WTC11 (cell line): ENCODE results near the gene TRIP12. TPM values are rescaled to one million over a fixed set of nuclear protein-coding genes. Genes with fewer than 3 reads are reported as not detected.
"Not testable (repeated sequence)": the region's sequence is repeated elsewhere in the genome, so short reads cannot be mapped to it uniquely, and the experiment has no call there.

Experiments
- ATAC-seq: fragments of 200-7000 bp; cut with Tn5 transposase; 2 replicates; pipeline ENCODE4 v1.10.0; 2021; ENCODE audit warnings: mild to moderate bottlenecking, moderate library complexity
- CTCF ChIA-PET: fragments of 300-600 bp; sonication (Branson Sonifier 250); formaldehyde crosslinking; loops from one replicate; lab custom pipeline; 2021; ENCODE audit warnings: antibody characterized with exemption; lab: Charles Lee
- POLR2A ChIA-PET: fragments of 350-600 bp; sonication (Branson Sonifier 250); formaldehyde crosslinking; loops from one replicate; lab custom pipeline; 2021; ENCODE audit warnings: antibody characterized with exemption; lab: Charles Lee
- DNase-seq: peaks from one replicate; pipeline ENCODE4 v3.0.0; 2021; ENCODE audit warnings: low spot score
- H3K27ac Mint-ChIP-seq: 2 replicates; pipeline ENCODE4 v1.8.0; 2021; ENCODE audit warnings: mixed read lengths
- H3K27me3 Mint-ChIP-seq: 2 replicates; pipeline ENCODE4 v1.8.0; 2021; ENCODE audit warnings: low read depth, mild to moderate bottlenecking, moderate library complexity, mixed read lengths
- H3K36me3 Mint-ChIP-seq: 2 replicates; pipeline ENCODE4 v1.8.0; 2021; ENCODE audit warnings: mixed read lengths
- H3K4me1 Mint-ChIP-seq: 2 replicates; pipeline ENCODE4 v1.8.0; 2022; ENCODE audit warnings: mixed read lengths
- H3K4me3 Mint-ChIP-seq: 2 replicates; pipeline ENCODE4 v1.8.0; 2021; ENCODE audit warnings: mild to moderate bottlenecking, moderate library complexity, mixed read lengths
- H3K9me3 Mint-ChIP-seq: 2 replicates; pipeline ENCODE4 v1.8.0; 2021; ENCODE audit warnings: mixed read lengths
- ATF1 ChIP-seq: sonication (generic); formaldehyde crosslinking; IDR thresholded peaks from 2 replicates; pipeline ENCODE4 v1.8.1; 2023; ENCODE audit warnings: mild to moderate bottlenecking, moderate library complexity, missing genetic modification reagents
- ETV6 ChIP-seq: sonication (generic); formaldehyde crosslinking; IDR thresholded peaks from 2 replicates; pipeline ENCODE4 v1.8.1; 2022; ENCODE audit warnings: mild to moderate bottlenecking, missing genetic modification reagents
- FOXK1 ChIP-seq: sonication (generic); formaldehyde crosslinking; IDR thresholded peaks from 2 replicates; pipeline ENCODE4 v1.8.0; 2022; ENCODE audit warnings: mild to moderate bottlenecking, moderate library complexity, missing genetic modification reagents
- IRF2 ChIP-seq: sonication (generic); formaldehyde crosslinking; IDR thresholded peaks from 2 replicates; pipeline ENCODE4 v1.8.0; 2022; ENCODE audit warnings: low read depth, missing genetic modification reagents, borderline replicate concordance
- MXD4 ChIP-seq: fragments of 250-450 bp; sonication (Bioruptor Pico); IDR thresholded peaks from 2 replicates; pipeline ENCODE4 v1.8.0; 2021; ENCODE audit warnings: mild to moderate bottlenecking, moderate library complexity, borderline replicate concordance
- SMAD3 ChIP-seq: sonication (generic); formaldehyde crosslinking; IDR thresholded peaks from 2 replicates; pipeline ENCODE4 v1.8.0; 2022; ENCODE audit warnings: missing genetic modification reagents, mild to moderate bottlenecking, borderline replicate concordance
- SMAD4 ChIP-seq: sonication (generic); formaldehyde crosslinking; IDR thresholded peaks from 2 replicates; pipeline ENCODE4 v1.8.0; 2022; ENCODE audit warnings: mild to moderate bottlenecking, missing genetic modification reagents
- TEAD4 ChIP-seq: sonication (generic); formaldehyde crosslinking; IDR thresholded peaks from 2 replicates; pipeline ENCODE4 v1.8.0; 2022; ENCODE audit warnings: mild to moderate bottlenecking, missing genetic modification reagents
- ZBTB21 ChIP-seq: sonication (generic); formaldehyde crosslinking; IDR thresholded peaks from 2 replicates; pipeline ENCODE4 v1.8.1; 2023; ENCODE audit warnings: mild to moderate bottlenecking, missing genetic modification reagents, borderline replicate concordance
- ZNF138 ChIP-seq: sonication (generic); formaldehyde crosslinking; conservative IDR thresholded peaks from 2 replicates; pipeline ENCODE4 v1.8.1; 2022; ENCODE audit warnings: mild to moderate bottlenecking, moderate library complexity, missing genetic modification reagents
- ZNF396 ChIP-seq: fragments of 250-450 bp; sonication (Bioruptor Pico); IDR thresholded peaks from 2 replicates; pipeline ENCODE4 v1.8.0; 2021; ENCODE audit warnings: mild to moderate bottlenecking, moderate library complexity, borderline replicate concordance
- ZNF423 ChIP-seq: fragments of 250-450 bp; sonication (Bioruptor Pico); IDR thresholded peaks from 2 replicates; pipeline ENCODE4 v2.1.2; 2022; ENCODE audit warnings: mild to moderate bottlenecking, moderate library complexity
- total RNA-seq: library from RNA; stranded (reverse); gene quantifications from 3 replicates; pipeline ENCODE4 v1.2.3, GENCODE V29; 2021
- TF ChIP-seq, protein P1 (sequence below): sonication (generic); formaldehyde crosslinking; IDR thresholded peaks from 2 replicates; pipeline ENCODE4 v1.8.0; 2022; ENCODE audit warnings: mild to moderate bottlenecking, missing genetic modification reagents
- TF ChIP-seq, protein P2 (sequence below): sonication (generic); formaldehyde crosslinking; IDR thresholded peaks from 2 replicates; pipeline ENCODE4 v1.8.0; 2022; ENCODE audit warnings: missing genetic modification reagents
- TF ChIP-seq, protein P3 (sequence below): sonication (generic); formaldehyde crosslinking; IDR thresholded peaks from 2 replicates; pipeline ENCODE4 v1.8.1; 2023; ENCODE audit warnings: mild to moderate bottlenecking, missing genetic modification reagents, moderate library complexity
- TF ChIP-seq, protein P4 (sequence below): fragments of 250-450 bp; sonication (Bioruptor Pico); IDR thresholded peaks from 2 replicates; pipeline ENCODE4 v1.9.0; 2021; ENCODE audit warnings: moderate library complexity, mild to moderate bottlenecking, inconsistent platforms, borderline replicate concordance
- TF ChIP-seq, protein P5 (sequence below): sonication (generic); formaldehyde crosslinking; IDR thresholded peaks from 2 replicates; pipeline ENCODE4 v1.8.0; 2023; ENCODE audit warnings: missing genetic modification reagents, mild to moderate bottlenecking, borderline replicate concordance

The TRIP12 gene
- total RNA-seq, 1 experiment from 2014 or later = 149 TPM

DNA sequence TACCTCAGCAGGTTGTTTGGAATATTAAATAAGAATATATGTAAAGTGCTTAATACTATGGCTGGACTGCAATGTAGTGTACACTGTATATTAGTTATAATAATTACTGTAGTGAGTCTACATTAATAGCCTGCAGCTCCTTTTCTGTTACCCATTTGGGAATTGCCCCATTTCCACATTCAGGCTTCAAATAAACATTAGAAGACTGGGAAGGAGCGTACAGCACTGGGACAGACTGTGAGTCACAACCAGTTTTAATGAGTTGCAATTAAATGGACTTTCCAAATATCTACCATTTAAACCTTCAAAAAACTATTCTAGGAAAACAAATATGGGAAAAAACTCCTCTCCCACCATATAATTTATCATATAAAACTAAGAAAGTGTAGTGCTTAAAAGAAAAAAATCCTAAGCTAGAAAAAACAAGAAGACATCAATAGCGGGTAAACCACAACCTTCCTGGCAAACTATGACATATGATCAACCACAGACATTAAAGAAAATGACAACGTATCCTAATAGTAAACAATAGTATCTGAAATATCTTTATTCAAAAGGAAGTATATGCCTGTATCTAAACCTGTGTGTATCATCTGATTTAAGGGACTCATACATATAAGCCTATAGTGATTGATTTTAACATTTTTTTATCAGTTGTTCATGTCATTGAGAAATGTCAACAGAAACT, 86.1 kb downstream of the TRIP12 start:
- no peak for DNase-seq
- H3K27me3 Mint-ChIP-seq = no peaks in the 10 kb centered on the region
- no peak for ATAC-seq
- H3K36me3 Mint-ChIP-seq = peaks cover 7% of the 10 kb centered on the region
- H3K4me3 Mint-ChIP-seq = no peak overlapping the region
- POLR2A ChIA-PET = no interaction called here
- no peak overlapping the region for H3K27ac Mint-ChIP-seq
- no peaks in the 10 kb centered on the region for H3K4me1 Mint-ChIP-seq
- TF ChIP-seq, protein P1, sequence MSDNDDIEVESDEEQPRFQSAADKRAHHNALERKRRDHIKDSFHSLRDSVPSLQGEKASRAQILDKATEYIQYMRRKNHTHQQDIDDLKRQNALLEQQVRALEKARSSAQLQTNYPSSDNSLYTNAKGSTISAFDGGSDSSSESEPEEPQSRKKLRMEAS (CRISPR knock-in tag) = no peak
- TF ChIP-seq MXD4 = no peak
- TF ChIP-seq ZBTB21 (CRISPR knock-in tag) = no peak
- CTCF ChIA-PET = interaction anchor here (0.9 to 1.2 kb wide), 2 partner anchors 35 to 55 kb away, joined by 3 to 4 read pairs; no protein-coding TSS in a partner anchor
- no peaks in the 10 kb centered on the region for H3K9me3 Mint-ChIP-seq

DNA sequence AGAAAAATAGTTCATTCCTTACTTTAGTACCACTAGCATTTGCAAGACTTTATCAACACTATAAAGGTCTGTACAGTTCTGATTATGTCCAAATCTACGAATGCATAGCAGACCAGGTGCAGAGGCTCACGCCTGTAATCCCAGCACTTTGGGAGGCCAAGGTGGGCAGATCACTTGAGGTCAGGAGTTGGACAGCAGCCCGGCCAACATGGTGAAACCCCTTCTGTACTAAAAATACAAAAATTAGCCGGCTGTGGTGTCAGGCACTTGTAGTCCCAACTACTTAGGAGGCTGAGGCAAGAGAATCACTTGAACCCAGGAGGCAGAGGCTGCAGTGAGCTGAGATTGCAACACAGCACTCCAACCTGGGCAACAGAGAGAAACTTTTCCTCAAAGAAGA, 87.4 kb downstream of the TRIP12 start:
- POLR2A ChIA-PET, H3K9me3 Mint-ChIP-seq, H3K4me1 Mint-ChIP-seq, H3K27ac Mint-ChIP-seq, H3K4me3 Mint-ChIP-seq, DNase-seq, H3K36me3 Mint-ChIP-seq, ATAC-seq, CTCF ChIA-PET, H3K27me3 Mint-ChIP-seq: not testable (repeated sequence)

DNA sequence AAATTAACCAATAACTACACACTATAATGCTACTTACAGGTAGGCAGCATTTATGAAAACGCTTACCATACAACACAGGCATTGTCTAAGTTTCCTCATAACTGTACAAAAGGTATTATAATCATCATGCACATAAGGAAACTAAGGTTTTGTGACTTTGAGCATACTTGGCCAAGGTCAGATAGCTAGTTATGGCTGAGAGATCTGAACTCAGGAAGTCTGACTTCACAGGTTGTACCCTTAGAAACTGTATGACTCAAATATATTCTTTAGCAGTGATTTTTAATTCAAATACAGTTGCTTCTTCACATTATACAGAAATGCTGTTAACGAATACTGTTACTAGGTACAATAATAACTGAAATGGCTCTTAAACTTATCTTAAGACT, 89.3 kb downstream of the TRIP12 start:
- Mint-ChIP-seq H3K4me1 (no peaks in the 10 kb centered on the region), H3K27ac (no peak overlapping the region), H3K9me3 (no peaks in the 10 kb centered on the region), H3K36me3 (peaks cover 13% of the 10 kb centered on the region), H3K27me3 (no peaks in the 10 kb centered on the region), H3K4me3 (no peak overlapping the region)
- DNase-seq (no peak), ATAC-seq (no peak)
- TF ChIP-seq ZNF138 (CRISPR knock-in tag) (no peak), ZNF423 (CRISPR knock-in tag) (no peak), IRF2 (CRISPR knock-in tag) (no peak), SMAD4 (CRISPR knock-in tag) (no peak), ATF1 (CRISPR knock-in tag) (no peak), ZNF396 (CRISPR knock-in tag) (no peak), MXD4 (no peak), FOXK1 (CRISPR knock-in tag) (no peak), TEAD4 (CRISPR knock-in tag) (no peak), SMAD3 (CRISPR knock-in tag) (no peak), ETV6 (no peak)
- TF ChIP-seq, protein P2, sequence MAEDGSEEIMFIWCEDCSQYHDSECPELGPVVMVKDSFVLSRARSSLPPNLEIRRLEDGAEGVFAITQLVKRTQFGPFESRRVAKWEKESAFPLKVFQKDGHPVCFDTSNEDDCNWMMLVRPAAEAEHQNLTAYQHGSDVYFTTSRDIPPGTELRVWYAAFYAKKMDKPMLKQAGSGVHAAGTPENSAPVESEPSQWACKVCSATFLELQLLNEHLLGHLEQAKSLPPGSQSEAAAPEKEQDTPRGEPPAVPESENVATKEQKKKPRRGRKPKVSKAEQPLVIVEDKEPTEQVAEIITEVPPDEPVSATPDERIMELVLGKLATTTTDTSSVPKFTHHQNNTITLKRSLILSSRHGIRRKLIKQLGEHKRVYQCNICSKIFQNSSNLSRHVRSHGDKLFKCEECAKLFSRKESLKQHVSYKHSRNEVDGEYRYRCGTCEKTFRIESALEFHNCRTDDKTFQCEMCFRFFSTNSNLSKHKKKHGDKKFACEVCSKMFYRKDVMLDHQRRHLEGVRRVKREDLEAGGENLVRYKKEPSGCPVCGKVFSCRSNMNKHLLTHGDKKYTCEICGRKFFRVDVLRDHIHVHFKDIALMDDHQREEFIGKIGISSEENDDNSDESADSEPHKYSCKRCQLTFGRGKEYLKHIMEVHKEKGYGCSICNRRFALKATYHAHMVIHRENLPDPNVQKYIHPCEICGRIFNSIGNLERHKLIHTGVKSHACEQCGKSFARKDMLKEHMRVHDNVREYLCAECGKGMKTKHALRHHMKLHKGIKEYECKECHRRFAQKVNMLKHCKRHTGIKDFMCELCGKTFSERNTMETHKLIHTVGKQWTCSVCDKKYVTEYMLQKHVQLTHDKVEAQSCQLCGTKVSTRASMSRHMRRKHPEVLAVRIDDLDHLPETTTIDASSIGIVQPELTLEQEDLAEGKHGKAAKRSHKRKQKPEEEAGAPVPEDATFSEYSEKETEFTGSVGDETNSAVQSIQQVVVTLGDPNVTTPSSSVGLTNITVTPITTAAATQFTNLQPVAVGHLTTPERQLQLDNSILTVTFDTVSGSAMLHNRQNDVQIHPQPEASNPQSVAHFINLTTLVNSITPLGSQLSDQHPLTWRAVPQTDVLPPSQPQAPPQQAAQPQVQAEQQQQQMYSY = no peak
- TF ChIP-seq, protein P3, sequence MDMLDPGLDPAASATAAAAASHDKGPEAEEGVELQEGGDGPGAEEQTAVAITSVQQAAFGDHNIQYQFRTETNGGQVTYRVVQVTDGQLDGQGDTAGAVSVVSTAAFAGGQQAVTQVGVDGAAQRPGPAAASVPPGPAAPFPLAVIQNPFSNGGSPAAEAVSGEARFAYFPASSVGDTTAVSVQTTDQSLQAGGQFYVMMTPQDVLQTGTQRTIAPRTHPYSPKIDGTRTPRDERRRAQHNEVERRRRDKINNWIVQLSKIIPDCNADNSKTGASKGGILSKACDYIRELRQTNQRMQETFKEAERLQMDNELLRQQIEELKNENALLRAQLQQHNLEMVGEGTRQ (CRISPR knock-in tag) = no peak
- TF ChIP-seq, protein P4, sequence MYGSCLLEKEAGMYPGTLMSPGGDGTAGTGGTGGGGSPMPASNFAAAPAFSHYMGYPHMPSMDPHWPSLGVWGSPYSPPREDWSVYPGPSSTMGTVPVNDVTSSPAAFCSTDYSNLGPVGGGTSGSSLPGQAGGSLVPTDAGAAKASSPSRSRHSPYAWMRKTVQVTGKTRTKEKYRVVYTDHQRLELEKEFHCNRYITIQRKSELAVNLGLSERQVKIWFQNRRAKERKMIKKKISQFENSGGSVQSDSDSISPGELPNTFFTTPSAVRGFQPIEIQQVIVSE (CRISPR knock-in tag) = no peak
- TF ChIP-seq, protein P1 (CRISPR knock-in tag) = no peak
- TF ChIP-seq, protein P5, sequence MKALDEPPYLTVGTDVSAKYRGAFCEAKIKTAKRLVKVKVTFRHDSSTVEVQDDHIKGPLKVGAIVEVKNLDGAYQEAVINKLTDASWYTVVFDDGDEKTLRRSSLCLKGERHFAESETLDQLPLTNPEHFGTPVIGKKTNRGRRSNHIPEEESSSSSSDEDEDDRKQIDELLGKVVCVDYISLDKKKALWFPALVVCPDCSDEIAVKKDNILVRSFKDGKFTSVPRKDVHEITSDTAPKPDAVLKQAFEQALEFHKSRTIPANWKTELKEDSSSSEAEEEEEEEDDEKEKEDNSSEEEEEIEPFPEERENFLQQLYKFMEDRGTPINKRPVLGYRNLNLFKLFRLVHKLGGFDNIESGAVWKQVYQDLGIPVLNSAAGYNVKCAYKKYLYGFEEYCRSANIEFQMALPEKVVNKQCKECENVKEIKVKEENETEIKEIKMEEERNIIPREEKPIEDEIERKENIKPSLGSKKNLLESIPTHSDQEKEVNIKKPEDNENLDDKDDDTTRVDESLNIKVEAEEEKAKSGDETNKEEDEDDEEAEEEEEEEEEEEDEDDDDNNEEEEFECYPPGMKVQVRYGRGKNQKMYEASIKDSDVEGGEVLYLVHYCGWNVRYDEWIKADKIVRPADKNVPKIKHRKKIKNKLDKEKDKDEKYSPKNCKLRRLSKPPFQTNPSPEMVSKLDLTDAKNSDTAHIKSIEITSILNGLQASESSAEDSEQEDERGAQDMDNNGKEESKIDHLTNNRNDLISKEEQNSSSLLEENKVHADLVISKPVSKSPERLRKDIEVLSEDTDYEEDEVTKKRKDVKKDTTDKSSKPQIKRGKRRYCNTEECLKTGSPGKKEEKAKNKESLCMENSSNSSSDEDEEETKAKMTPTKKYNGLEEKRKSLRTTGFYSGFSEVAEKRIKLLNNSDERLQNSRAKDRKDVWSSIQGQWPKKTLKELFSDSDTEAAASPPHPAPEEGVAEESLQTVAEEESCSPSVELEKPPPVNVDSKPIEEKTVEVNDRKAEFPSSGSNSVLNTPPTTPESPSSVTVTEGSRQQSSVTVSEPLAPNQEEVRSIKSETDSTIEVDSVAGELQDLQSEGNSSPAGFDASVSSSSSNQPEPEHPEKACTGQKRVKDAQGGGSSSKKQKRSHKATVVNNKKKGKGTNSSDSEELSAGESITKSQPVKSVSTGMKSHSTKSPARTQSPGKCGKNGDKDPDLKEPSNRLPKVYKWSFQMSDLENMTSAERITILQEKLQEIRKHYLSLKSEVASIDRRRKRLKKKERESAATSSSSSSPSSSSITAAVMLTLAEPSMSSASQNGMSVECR (CRISPR knock-in tag) = no peak
- POLR2A ChIA-PET = no interaction called here
- CTCF ChIA-PET = no interaction called here
